Forelimb muscle (tissue), 1 donor: ENCODE results near the gene ASPSCR1. TPM values are rescaled to one million over a fixed set of nuclear protein-coding genes. Genes with fewer than 3 reads are reported as not detected.

Experiments
- DNase-seq: peaks from one replicate; pipeline ENCODE4 v3.0.0-alpha.2; 2013; ENCODE audit warnings: low read depth
- polyA plus RNA-seq: library from polyadenylated mRNA; unstranded; fragments of 120-200 nt; gene quantifications from one replicate; pipeline ENCODE4 v1.2.1, GENCODE V29; 2013; ENCODE audit not compliant: insufficient read length

The ASPSCR1 gene
- polyA plus RNA-seq, 1 donor: 22.2 TPM

DNA sequence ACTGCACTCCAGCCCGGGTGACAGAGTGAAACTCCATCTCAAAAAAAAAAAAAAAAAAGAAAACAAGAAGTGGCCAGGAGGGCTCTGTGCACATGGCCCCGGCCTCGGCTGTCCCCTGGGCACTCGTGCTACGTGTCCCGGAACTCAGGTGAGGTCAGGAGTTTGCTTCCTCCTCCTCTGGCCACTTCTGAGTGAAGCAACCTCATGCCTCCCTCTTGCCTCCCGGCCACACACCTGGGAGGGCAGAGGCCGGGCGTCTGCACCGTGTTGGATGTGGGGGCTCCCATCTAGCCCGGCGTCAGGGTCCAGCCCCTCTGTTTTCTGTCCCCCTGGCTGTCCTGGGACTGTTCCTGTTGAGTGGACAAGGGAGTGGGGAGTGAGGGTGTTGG, 22.2 kb downstream of the ASPSCR1 start:
- DNase-seq: no peak

DNA sequence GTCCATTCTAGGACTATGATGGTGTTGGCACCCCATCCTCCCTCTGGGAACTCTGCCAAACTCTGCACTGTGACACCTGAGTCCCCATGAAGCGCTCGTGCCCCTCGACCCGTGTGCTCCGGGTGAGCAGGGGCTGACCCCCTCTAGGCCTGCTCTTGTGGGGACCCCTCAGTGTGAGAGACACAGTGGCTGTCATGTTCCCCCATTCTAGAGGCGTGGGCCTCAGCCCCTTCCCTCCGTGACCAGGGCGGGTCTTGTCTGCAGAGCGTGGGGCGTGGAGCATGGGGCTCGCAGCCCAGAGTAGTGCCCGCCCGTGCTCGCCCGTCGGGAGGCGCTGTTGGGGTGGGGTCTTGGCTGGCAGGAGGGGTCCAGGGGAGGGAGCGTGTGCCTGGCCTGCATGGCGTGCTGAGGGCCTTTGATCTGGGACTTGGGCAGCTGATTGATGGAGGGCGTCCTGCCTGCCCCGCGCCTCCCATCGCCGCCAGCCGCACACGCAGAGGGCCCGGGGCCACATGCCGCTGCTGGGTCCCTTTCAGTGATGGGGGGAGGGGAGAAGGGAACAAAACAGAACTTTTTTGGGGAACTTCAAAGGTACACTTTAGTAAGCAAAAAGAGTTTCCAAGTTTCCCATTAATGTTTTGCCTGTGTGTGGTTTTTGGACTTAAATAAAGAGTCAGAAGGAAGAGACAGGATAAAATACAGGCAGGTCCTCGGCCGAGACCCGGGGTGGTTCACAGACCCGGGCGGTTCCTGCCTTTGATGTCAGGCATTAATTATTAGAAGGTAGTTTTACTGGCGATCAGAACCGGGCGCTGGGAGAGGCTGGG, 22.8 kb downstream of the ASPSCR1 start:
- DNase-seq: no peak

DNA sequence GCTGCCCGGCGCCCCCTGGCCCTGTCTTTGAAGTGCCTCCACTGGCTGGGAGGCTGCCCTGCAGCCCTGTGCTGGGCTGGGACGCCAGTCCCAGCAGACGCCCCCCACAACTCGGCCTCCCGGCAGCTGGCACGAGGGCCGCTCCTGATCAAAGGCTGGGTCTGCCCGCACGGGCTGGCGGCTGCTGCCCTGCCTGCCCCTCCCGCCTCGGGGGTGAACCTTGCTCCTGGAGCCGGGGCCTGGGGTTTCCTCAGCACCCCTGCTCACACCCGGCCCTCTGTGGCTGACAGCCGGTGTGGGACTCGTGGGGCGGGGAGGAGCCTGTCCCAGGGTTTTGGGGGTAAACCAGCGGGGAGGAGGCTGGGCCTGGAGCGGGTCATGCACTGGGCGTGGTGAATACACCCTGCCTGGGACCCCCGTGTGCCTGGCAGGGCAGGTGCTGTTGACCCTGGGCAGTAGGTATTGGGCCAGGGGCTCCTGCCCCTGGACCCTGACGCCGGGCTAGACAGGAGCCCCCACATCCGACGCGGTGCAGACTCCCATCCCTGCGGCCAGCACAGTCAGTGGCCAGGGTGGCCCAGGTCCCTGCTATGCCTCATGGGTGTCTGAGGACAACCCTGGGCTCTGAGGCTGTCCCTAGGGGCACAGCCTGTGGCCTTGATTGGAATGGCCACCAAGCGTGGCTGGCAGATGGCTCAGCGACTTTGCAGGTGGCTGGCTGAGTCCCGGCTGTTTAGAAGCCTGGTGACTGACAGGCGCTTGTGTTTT, 23.6 kb downstream of the ASPSCR1 start:
- no peak for DNase-seq

DNA sequence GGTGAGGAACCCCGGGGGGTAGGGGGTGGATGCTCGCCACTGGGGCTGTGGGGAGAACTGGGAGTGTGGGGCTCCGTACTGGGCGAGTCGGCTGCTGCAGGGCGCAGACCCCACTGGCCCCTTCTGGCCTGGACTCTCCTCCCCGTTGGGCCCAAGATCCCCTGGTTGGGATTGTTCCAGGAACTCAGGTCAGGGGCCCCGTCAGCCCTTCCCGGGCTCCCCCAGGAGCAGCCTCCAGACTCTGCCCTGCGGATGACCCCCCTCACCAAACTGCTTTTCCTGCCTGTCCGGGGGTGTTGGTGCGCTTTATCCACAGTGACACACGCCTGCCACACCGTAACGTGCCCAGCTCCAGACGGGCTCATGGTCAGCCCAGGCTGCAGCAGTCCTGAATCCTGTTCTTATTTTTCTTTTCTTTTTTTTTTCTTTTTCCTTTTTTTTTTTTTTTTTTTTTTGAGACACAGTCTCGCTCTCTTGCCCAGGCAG, 24.2 kb downstream of the ASPSCR1 start:
- DNase-seq: no peak

DNA sequence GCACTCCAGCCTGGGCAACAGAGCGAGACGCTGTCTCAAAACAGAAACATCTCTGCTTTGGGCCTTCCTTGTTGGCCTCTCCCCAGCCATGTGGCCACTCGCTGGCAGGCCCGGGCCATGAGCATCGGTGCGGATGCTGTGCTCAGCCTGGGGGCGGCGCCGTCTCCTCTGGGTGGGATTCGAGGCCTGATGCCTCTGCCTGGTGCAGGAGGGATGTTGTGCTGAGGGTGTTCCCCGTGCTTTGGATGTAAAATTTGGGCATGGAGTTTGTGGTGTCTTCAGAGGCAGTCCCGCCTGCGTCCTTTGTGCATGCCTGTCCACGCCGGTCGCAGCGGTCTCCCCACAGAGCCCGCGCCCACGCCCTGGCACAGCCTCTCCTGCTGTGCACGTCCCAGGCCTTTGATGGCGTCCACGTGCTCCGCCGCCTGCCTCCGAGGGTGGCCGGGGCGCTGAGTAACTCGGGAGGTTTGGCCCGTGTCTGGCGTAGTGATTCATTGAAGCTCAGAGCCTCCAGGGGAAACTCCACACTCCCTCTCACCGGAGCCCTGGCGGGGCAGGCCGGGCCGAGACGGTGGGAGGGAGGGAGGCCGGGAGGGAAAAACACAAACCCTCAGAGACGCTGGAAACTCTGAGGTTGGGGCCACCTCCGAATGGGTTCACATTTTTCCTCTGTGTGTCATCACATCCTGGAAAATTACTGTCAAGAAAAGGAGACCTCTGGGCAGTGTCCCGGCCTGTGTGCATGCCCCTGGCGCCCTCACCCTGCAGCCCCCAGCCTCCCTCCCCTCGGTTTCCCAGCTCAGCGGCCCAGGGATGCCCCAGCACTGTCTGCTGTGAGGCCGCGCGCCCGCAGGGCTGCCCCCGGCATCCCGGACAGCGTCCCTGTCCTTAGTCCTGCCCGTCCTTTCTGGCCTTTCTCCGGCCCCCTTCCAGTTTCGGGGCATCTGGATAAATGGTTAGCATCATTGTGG, 26.3 kb downstream of the ASPSCR1 start:
- no peak for DNase-seq

DNA sequence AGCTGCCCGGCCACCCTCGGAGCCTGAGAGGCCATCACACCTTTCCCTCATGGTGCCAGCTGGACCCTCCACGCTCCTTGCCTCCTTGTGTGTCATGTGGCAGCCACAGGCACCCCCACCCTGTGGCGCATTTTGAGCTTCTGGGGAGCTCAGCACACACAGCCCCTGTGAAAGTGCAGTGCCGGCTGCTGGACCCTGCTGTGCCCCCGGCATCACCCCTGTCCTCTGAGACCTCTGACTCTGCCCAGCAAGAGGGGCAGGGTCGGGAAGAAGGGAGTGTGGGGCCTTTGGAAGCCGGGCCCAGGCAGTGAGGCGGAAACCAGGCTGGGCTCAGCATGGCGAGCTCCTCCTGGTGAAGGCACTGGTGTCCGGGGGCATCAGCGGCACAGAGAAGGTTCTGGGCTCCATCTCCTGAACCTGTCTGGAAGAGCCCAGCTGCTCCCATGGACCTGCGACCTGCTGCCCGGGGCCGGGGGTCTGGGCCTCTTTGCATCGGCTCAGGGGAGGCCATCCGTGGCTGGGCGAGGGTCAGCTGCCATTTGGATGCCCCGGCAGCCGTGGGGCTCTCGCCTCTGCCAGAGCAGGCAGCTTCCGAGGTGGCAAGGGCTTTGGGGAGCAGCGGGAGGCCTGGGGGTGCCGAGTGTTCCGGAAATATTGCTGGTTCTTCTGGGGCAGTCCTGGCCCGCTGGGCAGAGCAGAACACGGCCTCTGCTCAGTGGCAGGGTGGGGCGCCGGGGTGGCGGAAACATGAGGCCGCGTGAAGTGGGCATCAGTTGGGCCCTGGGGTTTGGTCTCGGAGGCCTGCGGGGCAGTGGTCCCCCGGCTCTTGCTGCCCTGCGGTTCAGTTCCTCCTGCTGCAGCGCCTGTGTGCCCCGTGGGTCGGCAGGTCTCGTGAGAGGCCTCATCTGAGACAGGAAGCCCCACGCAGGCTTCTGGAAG, 27.4 kb downstream of the ASPSCR1 start:
- no peak for DNase-seq

DNA sequence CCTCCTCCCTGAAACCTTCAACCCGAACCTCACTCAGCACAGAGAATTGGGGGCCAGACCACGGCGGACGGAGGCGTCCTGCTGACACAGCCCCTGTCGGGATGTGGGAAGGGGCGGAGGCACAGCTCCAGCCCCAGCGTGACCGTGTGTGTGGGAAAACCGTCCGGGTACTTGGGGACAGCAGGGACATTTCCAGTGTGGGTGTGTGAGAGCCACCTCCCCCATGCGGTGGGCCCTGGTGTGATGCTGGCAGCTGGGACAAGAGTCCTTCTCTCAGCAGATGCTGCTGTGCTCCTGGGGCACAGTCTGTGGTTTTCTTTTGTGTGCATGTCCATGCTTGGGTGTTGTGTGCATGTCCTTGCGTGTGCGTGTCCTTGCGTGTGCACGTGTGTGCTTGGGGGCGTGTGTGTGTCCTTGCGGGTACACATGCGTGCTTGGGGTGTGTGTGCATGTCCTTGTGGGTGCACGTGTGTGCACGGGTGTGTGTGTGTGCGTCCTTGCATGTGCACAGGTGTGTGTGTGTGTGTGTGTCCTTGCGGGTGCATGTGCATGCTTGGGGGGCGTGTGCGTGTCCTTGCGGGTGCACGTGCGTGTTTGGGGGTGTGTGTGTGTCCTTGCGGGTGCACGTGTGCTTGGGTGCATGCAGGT, 28.4 kb downstream of the ASPSCR1 start:
- DNase-seq: no peak

DNA sequence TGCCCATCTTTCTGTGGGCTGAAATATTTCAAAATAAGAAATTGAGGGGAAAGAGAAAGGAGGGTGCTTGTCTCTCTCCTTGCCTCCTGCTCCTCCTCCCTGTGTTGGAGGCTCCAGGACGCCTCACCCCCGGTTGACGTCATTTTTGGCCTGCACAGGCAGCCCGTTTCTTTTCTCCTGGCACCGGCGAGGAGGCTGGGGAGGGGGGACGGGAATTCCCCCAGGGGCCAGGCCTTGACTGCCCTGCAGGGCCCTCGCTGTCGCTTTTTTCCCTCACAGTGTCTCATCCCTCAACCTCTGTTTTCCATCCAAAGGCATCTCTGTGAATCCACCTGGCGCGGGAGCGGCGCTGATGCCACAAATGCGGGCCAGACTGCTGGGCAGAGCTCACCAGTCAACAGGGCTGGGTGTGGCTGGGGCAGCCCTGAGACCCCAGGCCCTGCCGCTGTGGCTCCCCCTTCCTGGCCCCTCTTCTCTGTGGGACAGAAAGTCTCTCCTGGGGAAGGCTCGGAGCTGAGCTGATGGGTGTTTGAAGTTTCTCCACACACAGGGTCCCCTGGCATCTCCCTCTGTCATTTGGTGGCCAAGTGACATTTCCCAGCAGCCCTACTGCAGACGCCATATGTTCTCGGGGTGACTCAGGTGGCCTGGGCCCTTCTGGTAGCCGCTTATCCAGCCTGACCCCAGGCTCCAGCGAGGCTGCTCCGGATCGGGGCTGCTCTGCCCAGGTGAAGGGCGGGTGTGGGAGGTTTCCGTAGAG, 29.2 kb downstream of the ASPSCR1 start:
- no peak for DNase-seq

DNA sequence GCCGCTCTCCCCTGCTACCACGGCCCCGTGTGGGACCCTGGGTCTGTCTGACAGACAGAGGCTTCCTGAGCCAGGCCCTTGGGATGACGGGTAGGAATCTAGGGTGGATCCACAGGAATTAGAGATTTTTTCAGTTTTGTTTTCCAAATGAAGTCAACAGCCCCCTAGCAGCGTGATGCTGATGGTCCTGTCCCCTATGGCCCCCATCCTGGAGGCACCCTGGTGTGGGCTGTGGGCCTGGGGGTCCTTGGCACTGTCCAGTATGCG, 29.7 kb downstream of the ASPSCR1 start:
- no peak for DNase-seq

DNA sequence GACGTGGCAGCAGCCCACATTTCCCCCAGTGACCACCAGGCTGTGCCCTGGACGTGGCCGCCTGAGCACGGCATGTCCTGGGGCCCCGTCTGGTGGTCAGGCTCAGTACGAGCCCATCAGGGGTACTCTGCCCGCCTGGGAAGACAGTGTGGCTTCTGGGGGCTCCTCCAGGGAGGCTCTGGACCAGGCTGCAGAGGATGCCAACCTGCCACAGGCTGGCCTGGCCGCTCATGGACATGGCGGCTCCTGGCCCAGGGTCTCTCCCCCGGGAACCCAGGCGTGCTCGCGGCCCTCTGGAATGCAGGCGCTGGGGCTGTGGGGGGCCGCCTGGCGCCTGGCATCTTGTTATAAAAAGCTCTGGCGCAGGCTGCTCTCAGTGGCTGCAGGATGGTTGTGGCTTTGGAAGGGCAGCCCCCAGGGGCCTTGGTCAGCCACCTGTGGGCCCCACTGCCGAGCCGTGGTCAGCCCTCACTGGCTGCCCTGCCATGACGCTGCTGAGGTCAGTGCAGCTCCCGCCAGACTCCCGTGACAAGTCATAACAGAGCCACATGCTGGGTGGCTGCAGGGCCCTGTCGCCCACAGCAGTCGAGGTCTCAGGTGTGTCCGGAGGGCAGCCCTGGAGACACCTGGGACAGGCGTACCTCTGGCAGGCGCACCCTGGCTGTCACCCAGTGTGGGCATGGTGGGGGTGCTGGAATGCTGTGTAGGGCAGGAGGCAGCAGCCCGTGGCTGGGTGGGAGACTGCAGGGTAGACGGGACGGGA, 30.2 kb downstream of the ASPSCR1 start:
- no peak for DNase-seq

DNA sequence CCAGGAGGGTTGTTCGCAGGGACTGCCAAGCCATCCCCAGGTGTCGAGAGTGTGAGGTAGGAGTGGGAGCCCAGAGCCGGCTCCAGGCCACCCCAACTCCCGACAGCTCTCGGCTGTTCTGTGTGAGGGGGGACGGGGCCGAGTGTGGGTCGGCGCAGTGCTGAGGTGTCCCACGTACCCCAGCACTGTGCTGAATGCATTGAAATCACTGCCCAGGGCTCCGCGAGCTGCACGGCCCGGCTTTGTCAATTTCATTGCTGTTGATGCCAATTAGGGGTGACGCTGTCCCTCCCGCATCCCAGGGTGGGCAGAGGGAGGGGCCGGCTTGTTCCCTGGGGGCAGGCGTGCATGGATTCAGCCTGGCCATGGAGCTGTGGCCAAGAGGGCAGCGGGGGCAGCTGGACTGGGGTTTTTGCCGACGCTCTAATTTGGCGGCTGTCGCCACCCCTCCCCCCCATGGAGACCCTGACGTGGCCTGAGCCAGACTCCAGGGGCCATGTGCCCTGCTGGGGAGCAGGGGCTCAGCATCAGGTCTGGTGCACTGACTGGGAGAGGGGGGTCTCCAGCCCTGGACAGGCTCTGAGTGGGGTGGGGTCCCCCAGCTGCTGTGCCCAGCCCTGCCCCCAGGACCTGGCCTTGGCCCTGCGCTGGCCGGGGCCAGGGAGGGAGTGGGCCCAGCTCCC, 31.0 kb downstream of the ASPSCR1 start:
- no peak for DNase-seq

DNA sequence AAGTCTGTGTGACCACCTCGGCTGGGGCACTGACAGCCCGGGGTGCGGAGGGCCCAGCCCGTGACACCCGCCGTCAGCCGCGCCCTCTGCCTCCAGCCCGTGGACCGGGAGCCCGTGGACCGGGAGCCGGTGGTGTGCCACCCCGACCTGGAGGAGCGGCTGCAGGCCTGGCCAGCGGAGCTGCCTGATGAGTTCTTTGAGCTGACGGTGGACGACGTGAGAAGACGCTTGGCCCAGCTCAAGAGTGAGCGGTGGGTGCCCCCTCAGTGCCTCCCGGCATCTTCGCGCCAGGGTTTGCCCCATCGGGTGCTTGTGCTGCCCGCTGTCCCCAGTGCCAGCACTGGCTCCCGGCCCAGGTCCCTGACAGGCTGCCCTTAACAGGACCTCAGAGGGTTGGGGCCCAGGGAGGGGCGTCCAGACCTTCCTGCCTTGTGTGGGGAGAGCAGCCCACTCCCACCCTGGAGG, 31.5 kb downstream of the ASPSCR1 start:
- no peak for DNase-seq

DNA sequence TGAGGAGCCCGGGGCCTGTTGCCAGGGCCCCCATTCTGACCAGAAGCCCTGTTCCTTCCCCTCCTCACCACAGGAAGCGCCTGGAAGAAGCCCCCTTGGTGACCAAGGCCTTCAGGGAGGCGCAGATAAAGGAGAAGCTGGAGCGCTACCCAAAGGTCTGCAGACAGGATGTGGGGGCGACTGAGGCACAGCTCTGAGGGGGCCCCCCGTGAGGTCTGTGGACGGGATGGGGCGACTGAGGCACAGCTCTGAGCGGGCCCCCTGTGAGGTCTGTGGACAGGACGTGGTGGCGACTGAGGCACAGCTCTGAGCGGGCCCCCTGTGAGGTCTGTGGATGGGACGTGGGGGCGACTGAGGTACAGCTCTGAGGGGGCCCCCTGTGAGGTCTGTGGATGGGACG, 32.0 kb downstream of the ASPSCR1 start:
- no peak for DNase-seq

DNA sequence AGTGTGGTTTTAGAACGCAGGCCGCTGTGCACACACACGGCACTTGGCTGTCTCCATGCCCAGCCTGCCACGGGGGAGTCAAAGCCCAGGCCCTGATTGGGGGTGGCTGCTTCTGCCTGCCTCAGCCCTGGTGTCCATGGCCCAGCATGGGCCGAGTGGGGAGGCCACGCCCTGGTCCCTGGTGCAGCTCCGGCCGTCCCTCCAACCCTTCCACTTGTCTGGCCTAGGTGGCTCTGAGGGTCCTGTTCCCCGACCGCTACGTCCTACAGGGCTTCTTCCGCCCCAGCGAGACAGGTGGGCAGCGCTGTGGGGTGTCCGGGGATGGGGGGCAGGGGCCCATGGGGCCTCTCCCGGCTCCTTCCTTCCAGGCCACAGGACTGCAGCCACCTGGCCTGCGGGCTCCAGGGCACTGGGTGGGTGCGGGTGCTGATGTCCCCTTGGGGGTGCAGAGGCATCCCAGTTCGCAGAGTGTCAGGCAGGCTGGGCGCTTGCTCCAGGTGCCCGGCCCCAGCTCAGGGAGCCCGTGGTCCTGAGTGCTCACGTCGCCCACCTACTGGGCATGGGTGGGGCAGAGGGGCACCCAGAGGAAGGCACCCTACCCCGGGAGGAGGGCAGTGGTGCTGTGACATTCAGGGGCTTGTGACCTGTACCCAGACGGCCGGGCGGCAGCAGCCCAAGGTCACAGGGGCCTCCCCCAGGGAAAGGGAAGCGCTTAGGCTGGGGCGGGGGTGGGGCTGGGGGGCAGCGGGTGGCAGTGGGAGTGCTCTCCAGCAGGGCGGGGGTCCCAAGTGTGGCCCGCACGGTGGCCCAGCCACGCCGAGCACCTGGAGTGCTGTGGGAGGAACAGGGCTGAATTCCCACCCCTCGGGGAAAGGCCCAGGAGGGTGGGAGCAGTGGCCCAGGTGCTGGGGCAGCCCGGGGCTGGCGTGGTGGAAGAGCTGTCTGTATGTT, 33.4 kb downstream of the ASPSCR1 start:
- DNase-seq: no peak

DNA sequence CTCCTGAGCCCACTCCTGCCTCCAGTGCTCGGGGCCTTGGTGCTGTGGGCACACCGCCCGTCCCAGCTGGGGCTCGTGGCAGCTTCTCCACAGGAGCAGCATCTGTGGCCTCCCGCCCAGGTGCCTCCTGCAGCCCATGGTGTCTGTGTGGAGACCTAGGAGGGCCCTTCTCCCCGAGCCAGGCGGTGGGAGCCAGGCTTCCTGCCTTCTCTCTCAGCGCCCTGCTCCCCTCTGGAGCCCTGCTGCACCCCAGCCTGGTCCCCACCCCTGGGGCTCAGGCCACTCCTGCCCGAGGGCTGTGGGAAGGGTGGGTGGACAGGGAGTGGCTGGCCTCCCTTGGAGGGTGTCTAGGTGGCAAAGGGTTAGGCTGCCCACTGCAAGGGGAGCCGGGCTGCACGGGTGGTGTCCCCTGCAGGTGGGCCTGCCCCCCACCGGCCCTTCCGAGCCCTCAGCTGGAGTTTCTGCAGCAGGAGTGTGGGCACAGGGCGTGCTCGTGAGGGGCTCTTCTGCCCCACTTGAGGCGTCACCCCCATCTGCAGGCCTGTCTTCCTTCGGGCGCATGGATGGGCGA, 34.3 kb downstream of the ASPSCR1 start:
- DNase-seq: no peak

DNA sequence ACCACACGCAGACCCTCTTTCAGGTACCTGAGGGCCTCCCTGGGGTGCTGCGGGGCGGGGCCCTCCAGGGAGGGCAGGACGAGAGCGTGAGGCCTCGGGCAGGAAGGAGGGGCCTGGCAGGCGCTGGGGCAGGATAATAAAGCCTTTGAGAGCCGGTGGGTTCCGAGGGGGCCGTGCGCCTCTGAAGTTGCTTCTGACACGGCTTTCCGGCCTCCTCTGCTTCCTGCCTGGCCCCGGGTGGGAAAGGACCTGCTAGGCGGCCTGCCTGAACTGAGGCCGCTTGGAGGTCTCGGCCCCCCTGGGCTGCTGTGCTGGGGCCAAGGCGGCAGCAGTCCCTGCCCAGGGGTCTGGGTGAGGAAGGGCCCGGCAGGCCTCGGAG, 34.8 kb downstream of the ASPSCR1 start:
- no peak for DNase-seq
